GM18858 (cell line): ENCODE data around the gene SNX30.
A peak's percentile ranks its signal among the peaks of the same experiment; 100 is the strongest.
"Not testable (repeated sequence)": the region's sequence is repeated elsewhere in the genome, so short reads cannot be mapped to it uniquely, and the experiment has no call there.

Experiments
- ATAC-seq: cut with Tn5 transposase; IDR thresholded peaks from one replicate; pipeline ENCODE4 v1.9.1; 2021; ENCODE audit not compliant: unreplicated experiment

The SNX30 gene

GRCh38 chr9:112750016-112750763 is at the start of gene SNX30:
Gene SNX30 (plus strand): TSS chr9:112750760. CDS start chr9:112751002, 242 bp downstream.
- ATAC-seq = peak; percentile 61

GRCh38 chr9:112703304-112703703 is 47.3 kb upstream of the SNX30 start:
- no peak for ATAC-seq

- ATAC-seq = no peak
These were observed 44.7 kb upstream of the SNX30 start for GRCh38 chr9:112705768-112706427.

GRCh38 chr9:112711050-112711689 is 39.4 kb upstream of the SNX30 start:
- no peak for ATAC-seq

- ATAC-seq = no peak
These were observed 37.9 kb upstream of the SNX30 start for GRCh38 chr9:112712678-112713077.

- peak; percentile 86 for ATAC-seq
These were observed 32.8 kb upstream of the SNX30 start, which contains the start of gene INIP for GRCh38 chr9:112717661-112718331. Gene INIP (minus strand): TSS chr9:112718117. CDS start chr9:112716485, 1,632 bp downstream.

GRCh38 chr9:112719241-112719691 is 31.3 kb upstream of the SNX30 start:
- ATAC-seq = peak; percentile 26

- no peak for ATAC-seq
These were observed 30.9 kb upstream of the SNX30 start for GRCh38 chr9:112719696-112720095.

GRCh38 chr9:112720113-112720780 is 30.3 kb upstream of the SNX30 start:
- ATAC-seq = no peak

GRCh38 chr9:112722749-112723148 is 27.8 kb upstream of the SNX30 start:
- not testable (repeated sequence) for ATAC-seq

- ATAC-seq = no peak
These were observed 24.6 kb upstream of the SNX30 start for GRCh38 chr9:112725961-112726360.

GRCh38 chr9:112726428-112726827 is 24.1 kb upstream of the SNX30 start:
- ATAC-seq = peak; percentile 49

GRCh38 chr9:112728401-112728800 is 22.2 kb upstream of the SNX30 start:
- no peak for ATAC-seq

- ATAC-seq = no peak
These were observed 18.6 kb upstream of the SNX30 start for GRCh38 chr9:112731971-112732370.

GRCh38 chr9:112734892-112735291 is 15.7 kb upstream of the SNX30 start:
- no peak for ATAC-seq

GRCh38 chr9:112743216-112743836 is 7.2 kb upstream of the SNX30 start:
- ATAC-seq = no peak

GRCh38 chr9:112744177-112744576 is 6.4 kb upstream of the SNX30 start:
- ATAC-seq = no peak

- no peak for ATAC-seq
These were observed 3.5 kb upstream of the SNX30 start for GRCh38 chr9:112747094-112747493.

GRCh38 chr9:112750764-112751055 is 150 bp downstream of the SNX30 start:
- ATAC-seq = peak; percentile 29

- ATAC-seq = no peak
These were observed 666 bp downstream of the SNX30 start for GRCh38 chr9:112751056-112751795.
